ENCODE results near the gene TMEM9B. TPM values are rescaled to one million over a fixed set of nuclear protein-coding genes. Genes with fewer than 3 reads are reported as not detected.

TMEM9B gene
- total RNA-seq, 3 donors from 2014 or later (not counting 1 experiment from before 2014, with no cell fraction given), result 46.5 to 55.2 (median 51.4) TPM

DNA sequence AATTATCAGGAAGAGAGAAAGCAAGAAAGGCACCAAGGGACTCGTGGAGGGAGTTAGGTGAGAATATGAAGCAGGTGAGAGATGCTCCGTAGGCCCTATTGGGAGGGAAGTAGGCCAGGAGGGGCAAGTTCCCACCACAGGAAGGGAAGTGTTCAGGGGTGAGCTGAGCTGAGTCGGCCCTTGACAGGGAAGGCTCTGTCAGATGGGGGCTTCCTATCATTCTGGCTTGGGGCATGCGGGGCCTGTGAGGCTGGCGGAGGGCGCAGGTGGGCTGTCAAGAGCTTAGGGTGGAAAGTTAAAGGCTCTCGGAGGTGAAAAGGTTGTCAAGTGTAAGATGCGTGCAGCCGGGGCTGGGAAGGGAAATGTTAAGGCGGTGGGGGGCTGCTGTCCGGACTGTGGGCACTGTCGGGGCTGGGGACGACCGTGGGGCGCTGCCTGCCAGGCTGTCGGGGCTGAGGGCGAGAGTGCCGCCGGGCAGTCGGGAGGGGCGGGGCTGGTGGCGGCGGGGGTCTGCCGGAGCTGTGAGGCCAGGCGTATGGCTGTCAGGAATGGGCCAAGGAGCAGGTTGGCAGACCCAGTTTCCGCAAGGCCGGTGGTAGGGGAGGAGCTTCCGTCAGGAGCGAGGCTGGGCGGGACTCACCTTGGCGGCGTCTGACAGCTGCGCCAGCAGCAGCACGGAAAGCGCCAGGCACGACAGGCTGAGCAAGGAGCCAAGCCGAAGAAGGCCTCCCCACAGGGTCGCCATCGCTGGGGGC is 496 bp downstream of the TMEM9B start:
- Histone ChIP-seq H3K27me3 (ENCODE audit: control insufficient read depth, insufficient read depth, low read length) (no peaks in the 10 kb centered on the region), H3K27ac (ENCODE audit: low read length) (peak overlapping the region; percentile 98), H3K36me3 (ENCODE audit: control insufficient read depth, insufficient read depth, low read length) (no peaks in the 10 kb centered on the region), H3K4me3 (ENCODE audit: low read length) (peak overlapping the region; percentile 97), H3K4me1 (ENCODE audit: control insufficient read depth, insufficient read depth, low read length) (peaks cover 19% of the 10 kb centered on the region), H3K9me3 (ENCODE audit: control insufficient read depth, insufficient read depth, low read length) (no peaks in the 10 kb centered on the region)
- Mint-ChIP-seq H3K27ac (peak overlapping the region; percentile 91 to 96), H3K4me3 (peak overlapping the region; percentile 95), H3K4me1 (peaks cover 29 to 31% of the 10 kb centered on the region in 2 donors), H3K27me3 (ENCODE audit: low read depth in 2 of 2) (no peaks in the 10 kb centered on the region), H3K9me3 (no peaks in the 10 kb centered on the region), H3K36me3 (no peaks in the 10 kb centered on the region)
- DNase-seq (peak; percentile 17 to 87), ATAC-seq (peak; percentile 67 to 79 (median 72))
- intact Hi-C loops (cut with micrococcal nuclease), result loop anchor here (1.0 to 2.0 kb wide), 2 partner anchors 39 to 281 kb away; partner anchors contain the start of genes RPL27A and TRIM66
- TF ChIP-seq, protein P1, sequence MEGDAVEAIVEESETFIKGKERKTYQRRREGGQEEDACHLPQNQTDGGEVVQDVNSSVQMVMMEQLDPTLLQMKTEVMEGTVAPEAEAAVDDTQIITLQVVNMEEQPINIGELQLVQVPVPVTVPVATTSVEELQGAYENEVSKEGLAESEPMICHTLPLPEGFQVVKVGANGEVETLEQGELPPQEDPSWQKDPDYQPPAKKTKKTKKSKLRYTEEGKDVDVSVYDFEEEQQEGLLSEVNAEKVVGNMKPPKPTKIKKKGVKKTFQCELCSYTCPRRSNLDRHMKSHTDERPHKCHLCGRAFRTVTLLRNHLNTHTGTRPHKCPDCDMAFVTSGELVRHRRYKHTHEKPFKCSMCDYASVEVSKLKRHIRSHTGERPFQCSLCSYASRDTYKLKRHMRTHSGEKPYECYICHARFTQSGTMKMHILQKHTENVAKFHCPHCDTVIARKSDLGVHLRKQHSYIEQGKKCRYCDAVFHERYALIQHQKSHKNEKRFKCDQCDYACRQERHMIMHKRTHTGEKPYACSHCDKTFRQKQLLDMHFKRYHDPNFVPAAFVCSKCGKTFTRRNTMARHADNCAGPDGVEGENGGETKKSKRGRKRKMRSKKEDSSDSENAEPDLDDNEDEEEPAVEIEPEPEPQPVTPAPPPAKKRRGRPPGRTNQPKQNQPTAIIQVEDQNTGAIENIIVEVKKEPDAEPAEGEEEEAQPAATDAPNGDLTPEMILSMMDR (IDR thresholded peaks at IDR 0.05), result no peak
- WGBS (ENCODE audit: insufficient coverage), result 1% methylated on average over 39 of the region's 39 CpGs

- H3K27ac Mint-ChIP-seq, result peak overlapping the region; percentile 91 to 96
- peaks cover 29 to 31% of the 10 kb centered on the region in 2 donors for H3K4me1 Mint-ChIP-seq
- TF ChIP-seq, protein P1 (IDR thresholded peaks at IDR 0.05), result no peak
- intact Hi-C loops (cut with micrococcal nuclease), result no loop called here
- DNase-seq, result peak in 1 of 2 donors; percentile 6
- H3K36me3 Mint-ChIP-seq, result no peaks in the 10 kb centered on the region
- no CpG with 5 or more reads among the region's 2 CpGs for WGBS (ENCODE audit: insufficient coverage)
- Histone ChIP-seq H3K27me3 (ENCODE audit: control insufficient read depth, insufficient read depth, low read length) (no peaks in the 10 kb centered on the region), H3K27ac (ENCODE audit: low read length) (no peak overlapping the region), H3K9me3 (ENCODE audit: control insufficient read depth, insufficient read depth, low read length) (no peaks in the 10 kb centered on the region), H3K4me3 (ENCODE audit: low read length) (no peak overlapping the region), H3K36me3 (ENCODE audit: control insufficient read depth, insufficient read depth, low read length) (no peaks in the 10 kb centered on the region), H3K4me1 (ENCODE audit: control insufficient read depth, insufficient read depth, low read length) (peaks cover 19% of the 10 kb centered on the region)
- H3K4me3 Mint-ChIP-seq, result peak overlapping the region; percentile 95
- H3K9me3 Mint-ChIP-seq, result no peaks in the 10 kb centered on the region
- no peaks in the 10 kb centered on the region for H3K27me3 Mint-ChIP-seq (ENCODE audit: low read depth in 2 of 2)
- ATAC-seq, result no peak
Measured at GRCh38 chr11:8962841-8963240, 1.4 kb downstream of the TMEM9B start.

GRCh38 chr11:8961401-8961800 is 2.8 kb downstream of the TMEM9B start:
- peak overlapping the region; percentile 82 to 91 for H3K27ac Mint-ChIP-seq
- no peaks in the 10 kb centered on the region for H3K9me3 Mint-ChIP-seq
- H3K4me1 Mint-ChIP-seq, result peaks cover 38 to 42% of the 10 kb centered on the region in 2 donors
- ATAC-seq, result no peak
- Histone ChIP-seq H3K4me3 (ENCODE audit: low read length) (no peak overlapping the region), H3K27me3 (ENCODE audit: control insufficient read depth, insufficient read depth, low read length) (no peaks in the 10 kb centered on the region), H3K27ac (ENCODE audit: low read length) (no peak overlapping the region), H3K9me3 (ENCODE audit: control insufficient read depth, insufficient read depth, low read length) (no peaks in the 10 kb centered on the region), H3K4me1 (ENCODE audit: control insufficient read depth, insufficient read depth, low read length) (peaks cover 19% of the 10 kb centered on the region), H3K36me3 (ENCODE audit: control insufficient read depth, insufficient read depth, low read length) (peaks cover 2% of the 10 kb centered on the region)
- H3K36me3 Mint-ChIP-seq, result no peaks in the 10 kb centered on the region
- WGBS (ENCODE audit: insufficient coverage), result 89% methylated on average over 2 of the region's 2 CpGs
- no peaks in the 10 kb centered on the region for H3K27me3 Mint-ChIP-seq (ENCODE audit: low read depth in 2 of 2)
- H3K4me3 Mint-ChIP-seq, result no peak overlapping the region
- TF ChIP-seq, protein P1 (IDR thresholded peaks at IDR 0.05), result no peak
- intact Hi-C loops (cut with micrococcal nuclease), result no loop called here
- no peak for DNase-seq

Measured in natural killer cell (primary cell).